GM12801 (cell line): ENCODE measurements around the gene ZFAND4.

Experiments used
- CTCF ChIP-seq: IDR thresholded peaks from one replicate; pipeline ENCODE4 v1.5.1; 2011; ENCODE audit warnings: control low read depth; ENCODE audit not compliant: insufficient read length; ENCODE audit errors: extremely low read depth

The ZFAND4 gene

GRCh38 chr10:45602082-45602730, 70.4 kb downstream of the ZFAND4 start:
- TF ChIP-seq CTCF: no peak

- TF ChIP-seq CTCF: no peak
These were observed 72.9 kb downstream of the ZFAND4 start for GRCh38 chr10:45599646-45600045.

GRCh38 chr10:45599021-45599603, 73.5 kb downstream of the ZFAND4 start:
- no peak for TF ChIP-seq CTCF

DNA sequence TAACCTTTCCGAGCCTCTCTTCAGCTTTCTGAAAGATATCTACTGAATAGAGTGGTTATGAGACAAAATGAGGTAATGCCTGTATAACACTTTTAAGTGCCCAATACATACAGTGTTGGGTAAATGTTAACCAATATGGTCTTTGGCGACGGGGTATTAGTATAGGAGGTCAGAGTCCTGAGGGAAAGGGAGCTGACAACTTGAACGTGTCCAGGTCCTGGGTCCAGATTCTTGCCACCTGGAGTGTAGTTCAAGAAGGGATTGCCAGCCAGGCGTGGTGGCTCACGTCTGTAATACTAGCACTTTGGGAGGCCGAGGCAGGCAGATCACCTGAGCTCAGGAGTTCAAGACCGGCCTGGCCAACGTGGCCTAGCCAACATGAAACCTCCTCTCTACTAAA, 76.0 kb downstream of the ZFAND4 start:
- no peak for TF ChIP-seq CTCF

DNA sequence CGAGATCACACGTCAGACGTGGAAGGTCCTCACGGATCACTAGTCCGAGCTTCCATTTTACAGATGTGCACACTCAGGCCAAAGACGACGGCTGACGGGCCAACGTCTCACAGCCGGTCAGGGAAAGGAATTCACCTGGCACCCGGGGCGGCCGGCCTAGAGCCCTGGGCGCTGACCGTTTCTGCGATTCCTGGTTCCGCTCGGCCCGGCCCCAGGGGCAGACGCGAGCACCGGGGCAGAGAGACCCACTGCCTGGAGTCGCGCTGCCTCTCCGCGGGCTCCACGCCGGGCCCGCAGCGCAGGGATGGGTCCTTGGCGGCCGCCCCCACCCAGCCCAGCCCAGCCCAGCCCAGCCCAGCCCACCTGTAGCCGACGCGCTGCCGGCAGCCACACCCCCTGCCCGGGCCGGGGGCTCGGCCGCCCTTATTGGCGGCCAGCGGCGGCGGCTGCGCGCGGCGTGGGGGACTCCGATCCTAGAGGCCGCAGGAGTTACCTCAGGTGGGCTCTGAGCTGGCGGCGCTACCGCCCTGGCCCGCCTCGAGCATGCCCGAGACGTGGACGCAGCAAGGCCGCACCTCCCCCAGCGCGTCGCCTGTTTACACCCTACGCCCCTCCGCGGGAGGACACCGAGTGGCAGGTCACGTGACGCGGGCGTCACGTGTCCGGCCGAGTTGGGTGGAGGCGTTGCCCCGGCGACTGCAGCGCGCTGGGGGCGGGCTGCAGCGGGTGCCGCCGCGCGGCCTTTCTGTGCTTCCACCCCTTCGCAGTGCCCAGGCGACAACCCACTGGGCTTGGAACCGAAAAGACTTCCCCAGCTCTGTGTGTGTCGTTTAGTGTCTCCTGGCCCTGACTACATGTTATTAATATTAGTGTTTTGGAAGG, 78.1 kb downstream of the ZFAND4 start:
- no peak for TF ChIP-seq CTCF

- no peak for TF ChIP-seq CTCF
These were observed 78.7 kb downstream of the ZFAND4 start for GRCh38 chr10:45593938-45594275.

DNA sequence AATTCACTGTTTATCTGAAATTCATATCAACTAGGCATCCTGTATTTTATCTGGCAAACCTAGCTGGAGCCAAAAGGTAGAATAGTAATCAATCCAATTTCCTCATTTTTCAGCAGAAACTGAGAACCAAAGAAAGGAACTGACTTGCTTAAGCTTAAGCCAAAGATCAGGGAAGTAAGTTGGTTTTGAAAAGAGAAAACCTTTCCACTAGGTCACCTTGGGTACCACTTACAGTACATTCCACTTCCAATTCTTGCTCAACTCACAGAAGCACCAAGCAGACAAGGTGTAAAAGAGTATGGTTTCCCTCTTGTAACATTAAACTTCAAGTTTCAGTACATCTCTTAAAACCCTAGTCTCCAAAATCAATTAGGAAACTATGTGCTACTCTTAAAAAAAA, 79.6 kb downstream of the ZFAND4 start:
- TF ChIP-seq CTCF: no peak
